ENCODE data around the gene PRICKLE4.

Gene PRICKLE4, protein sequence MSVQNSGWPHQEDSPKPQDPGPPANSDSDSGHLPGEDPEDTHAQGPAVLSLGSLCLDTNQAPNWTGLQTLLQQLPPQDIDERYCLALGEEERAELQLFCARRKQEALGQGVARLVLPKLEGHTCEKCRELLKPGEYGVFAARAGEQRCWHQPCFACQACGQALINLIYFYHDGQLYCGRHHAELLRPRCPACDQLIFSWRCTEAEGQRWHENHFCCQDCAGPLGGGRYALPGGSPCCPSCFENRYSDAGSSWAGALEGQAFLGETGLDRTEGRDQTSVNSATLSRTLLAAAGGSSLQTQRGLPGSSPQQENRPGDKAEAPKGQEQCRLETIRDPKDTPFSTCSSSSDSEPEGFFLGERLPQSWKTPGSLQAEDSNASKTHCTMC

DNA sequence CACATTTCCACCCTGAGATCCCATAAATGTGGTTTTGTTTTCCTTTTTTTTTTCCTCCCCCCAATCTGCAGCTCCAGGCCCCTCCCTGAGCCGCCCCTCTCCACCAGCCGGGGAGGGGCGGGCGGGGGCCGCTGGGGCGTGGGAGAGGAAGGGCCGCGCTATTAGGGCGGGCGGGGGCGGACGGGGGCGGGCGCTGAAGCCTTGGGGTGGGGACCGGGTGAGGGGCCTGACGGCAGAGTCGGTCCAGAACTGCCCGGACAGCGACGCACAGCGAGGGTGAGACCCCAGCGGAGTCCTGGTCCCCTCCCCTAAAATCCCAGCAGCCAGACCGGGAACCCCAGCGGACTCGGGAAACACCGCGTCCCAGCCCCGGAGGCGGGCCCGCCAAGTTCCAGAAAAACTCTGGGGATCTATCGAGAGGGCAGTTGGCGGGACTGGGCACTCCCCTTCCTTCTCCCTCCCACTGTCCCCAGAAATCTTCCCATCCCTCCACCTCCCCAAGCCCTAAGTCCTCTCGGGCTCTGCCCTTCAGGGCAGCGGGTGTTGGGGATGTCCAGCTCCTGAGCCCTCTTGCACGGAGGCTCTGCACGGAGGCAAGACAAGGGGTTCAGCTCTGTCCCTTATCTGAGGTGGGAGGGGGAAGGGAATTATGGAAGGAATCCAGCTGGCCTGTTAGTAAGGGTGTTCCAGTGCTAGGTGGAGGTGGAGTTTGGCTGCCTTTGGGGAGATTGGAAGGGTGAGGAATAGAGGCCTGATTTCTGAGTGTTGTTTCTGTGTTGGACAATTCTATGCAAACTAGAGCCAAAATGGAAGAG, at the start of gene PRICKLE4:
Gene PRICKLE4 (plus strand): TSS at position 232 of the 815 bp plus-strand sequence. CDS start 2,692 bp downstream, outside the sequence.
- Histone ChIP-seq H3K4me1 (ENCODE audit: control insufficient read depth, insufficient read depth, low read length) (peaks cover 14% of the 10 kb centered on the region), H3K36me3 (ENCODE audit: control insufficient read depth, insufficient read depth, low read length) (peaks cover 5% of the 10 kb centered on the region), H3K27me3 (ENCODE audit: control insufficient read depth, insufficient read depth, low read length) (no peaks in the 10 kb centered on the region), H3K27ac (ENCODE audit: low read depth, low read length) (peak within 1 kb of the TSS; percentile 81), H3K9ac (ENCODE audit: low read length) (no peak within 1 kb of the TSS), H3K4me3 (ENCODE audit: low read length) (peak within 1 kb of the TSS; percentile 80)

DNA sequence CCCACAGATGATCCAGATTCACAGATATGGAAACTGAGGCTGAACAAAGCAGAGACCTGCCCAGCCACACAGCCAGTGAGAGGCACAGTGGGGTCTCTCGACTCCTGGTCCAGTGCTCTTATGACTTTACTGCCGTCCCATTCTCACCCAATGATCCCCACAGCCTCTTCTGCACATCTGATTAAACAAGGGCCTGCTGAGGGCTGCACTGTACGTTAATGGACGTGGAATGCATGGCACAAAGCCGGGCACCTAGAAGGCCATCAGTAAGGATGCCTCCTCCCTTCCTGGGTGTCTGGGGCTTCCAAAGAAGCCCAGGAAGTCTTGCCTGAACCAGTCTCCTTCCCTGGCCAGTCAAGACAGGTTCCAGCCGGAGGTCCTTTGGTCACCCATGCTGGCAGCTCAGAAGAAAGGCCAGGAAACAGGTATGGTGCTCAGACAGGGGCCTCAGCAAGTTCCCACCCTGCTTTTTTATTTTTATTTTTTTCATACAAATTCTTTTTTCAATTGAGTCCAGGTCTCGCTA, 49.0 kb upstream of the PRICKLE4 start:
- peaks cover 16% of the 10 kb centered on the region for H3K4me1 ChIP-seq (ENCODE audit: control insufficient read depth, insufficient read depth, low read length)
- H3K36me3 ChIP-seq (ENCODE audit: control insufficient read depth, insufficient read depth, low read length): no peaks in the 10 kb centered on the region
- H3K27me3 ChIP-seq (ENCODE audit: control insufficient read depth, insufficient read depth, low read length): no peaks in the 10 kb centered on the region
- H3K4me3 ChIP-seq (ENCODE audit: low read length): no peak overlapping the region
- no peak overlapping the region for H3K9ac ChIP-seq (ENCODE audit: low read length)
- H3K27ac ChIP-seq (ENCODE audit: low read depth, low read length): no peak overlapping the region

DNA sequence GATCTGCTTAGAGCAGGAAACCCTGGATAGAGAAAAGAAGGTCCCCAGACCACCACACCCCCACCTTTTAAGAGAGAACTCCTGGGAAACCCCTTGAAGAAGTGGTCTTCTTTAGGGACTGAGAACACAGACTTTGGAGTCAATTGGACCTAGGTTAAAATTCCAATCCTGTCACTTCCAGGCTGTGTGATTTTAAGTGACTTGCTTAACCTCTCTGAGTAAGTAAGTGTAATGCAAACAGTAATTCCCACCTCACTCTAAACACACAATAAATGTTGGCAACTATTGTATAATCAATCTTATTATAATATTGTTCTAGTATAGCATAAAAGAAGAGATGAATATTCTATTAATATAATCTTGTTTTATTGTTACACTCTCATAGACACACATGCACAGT, 48.4 kb upstream of the PRICKLE4 start:
- Histone ChIP-seq H3K27me3 (ENCODE audit: control insufficient read depth, insufficient read depth, low read length) (no peaks in the 10 kb centered on the region), H3K4me1 (ENCODE audit: control insufficient read depth, insufficient read depth, low read length) (peaks cover 16% of the 10 kb centered on the region), H3K36me3 (ENCODE audit: control insufficient read depth, insufficient read depth, low read length) (no peaks in the 10 kb centered on the region), H3K4me3 (ENCODE audit: low read length) (no peak overlapping the region), H3K27ac (ENCODE audit: low read depth, low read length) (no peak overlapping the region), H3K9ac (ENCODE audit: low read length) (no peak overlapping the region)

DNA sequence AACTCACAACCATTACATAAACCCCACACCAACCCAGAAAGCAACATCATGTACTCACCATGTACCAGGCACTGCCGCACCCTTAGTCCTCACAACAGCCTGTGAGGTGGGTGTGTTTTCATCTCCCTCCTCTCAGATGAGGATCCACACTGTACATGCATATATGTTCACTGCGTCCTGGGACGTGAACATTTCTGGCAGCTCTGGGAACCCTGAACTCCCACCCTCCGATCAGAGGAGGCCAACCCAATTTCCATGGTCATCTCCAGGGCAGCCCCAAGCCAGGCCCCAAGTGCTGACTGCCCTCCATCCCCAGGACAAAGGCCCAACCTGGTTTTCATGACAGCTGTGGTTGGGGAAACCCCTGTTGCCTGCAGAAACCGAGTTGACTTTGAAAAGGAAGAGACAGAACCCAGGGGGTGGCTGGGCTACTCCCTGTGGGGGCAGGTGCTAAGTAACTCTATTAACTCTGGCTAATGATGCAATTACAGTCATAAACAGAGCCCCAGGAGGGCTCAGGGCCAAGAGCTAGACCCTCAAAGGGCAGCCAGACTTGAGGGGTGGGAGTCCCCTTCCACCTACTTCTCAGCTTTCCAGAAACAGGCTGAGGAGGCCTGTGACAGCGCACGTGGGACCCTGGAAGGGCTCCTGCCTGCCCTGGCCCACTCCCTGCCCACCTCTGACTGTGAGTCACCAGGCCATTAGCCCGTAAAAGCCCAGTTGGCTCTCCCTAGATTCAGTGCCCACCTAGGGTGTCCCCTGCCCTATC, 47.8 kb upstream of the PRICKLE4 start:
- H3K4me3 ChIP-seq (ENCODE audit: low read length): peak overlapping the region; percentile 79
- H3K27me3 ChIP-seq (ENCODE audit: control insufficient read depth, insufficient read depth, low read length): no peaks in the 10 kb centered on the region
- no peaks in the 10 kb centered on the region for H3K36me3 ChIP-seq (ENCODE audit: control insufficient read depth, insufficient read depth, low read length)
- H3K4me1 ChIP-seq (ENCODE audit: control insufficient read depth, insufficient read depth, low read length): peaks cover 16% of the 10 kb centered on the region
- H3K9ac ChIP-seq (ENCODE audit: low read length): peak overlapping the region; percentile 6
- H3K27ac ChIP-seq (ENCODE audit: low read depth, low read length): peak overlapping the region; percentile 94

DNA sequence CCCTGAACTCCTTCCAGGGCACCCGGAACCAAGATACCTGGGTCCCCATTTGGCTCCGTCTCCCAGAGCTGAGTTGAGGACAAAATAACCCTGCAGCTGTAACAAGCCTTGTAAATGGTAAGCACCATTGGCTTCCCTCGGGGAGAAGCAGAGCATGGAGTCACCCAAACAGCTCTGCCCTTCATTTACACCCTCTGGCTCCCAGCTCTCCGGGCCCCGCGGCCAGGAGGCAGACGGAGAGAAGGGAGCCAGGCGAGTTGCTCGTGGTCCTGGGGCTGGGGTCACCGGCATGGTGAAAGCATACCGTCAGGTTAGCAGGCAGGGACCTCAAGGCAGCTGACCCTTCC, 47.2 kb upstream of the PRICKLE4 start:
- peak overlapping the region; percentile 79 for H3K4me3 ChIP-seq (ENCODE audit: low read length)

DNA sequence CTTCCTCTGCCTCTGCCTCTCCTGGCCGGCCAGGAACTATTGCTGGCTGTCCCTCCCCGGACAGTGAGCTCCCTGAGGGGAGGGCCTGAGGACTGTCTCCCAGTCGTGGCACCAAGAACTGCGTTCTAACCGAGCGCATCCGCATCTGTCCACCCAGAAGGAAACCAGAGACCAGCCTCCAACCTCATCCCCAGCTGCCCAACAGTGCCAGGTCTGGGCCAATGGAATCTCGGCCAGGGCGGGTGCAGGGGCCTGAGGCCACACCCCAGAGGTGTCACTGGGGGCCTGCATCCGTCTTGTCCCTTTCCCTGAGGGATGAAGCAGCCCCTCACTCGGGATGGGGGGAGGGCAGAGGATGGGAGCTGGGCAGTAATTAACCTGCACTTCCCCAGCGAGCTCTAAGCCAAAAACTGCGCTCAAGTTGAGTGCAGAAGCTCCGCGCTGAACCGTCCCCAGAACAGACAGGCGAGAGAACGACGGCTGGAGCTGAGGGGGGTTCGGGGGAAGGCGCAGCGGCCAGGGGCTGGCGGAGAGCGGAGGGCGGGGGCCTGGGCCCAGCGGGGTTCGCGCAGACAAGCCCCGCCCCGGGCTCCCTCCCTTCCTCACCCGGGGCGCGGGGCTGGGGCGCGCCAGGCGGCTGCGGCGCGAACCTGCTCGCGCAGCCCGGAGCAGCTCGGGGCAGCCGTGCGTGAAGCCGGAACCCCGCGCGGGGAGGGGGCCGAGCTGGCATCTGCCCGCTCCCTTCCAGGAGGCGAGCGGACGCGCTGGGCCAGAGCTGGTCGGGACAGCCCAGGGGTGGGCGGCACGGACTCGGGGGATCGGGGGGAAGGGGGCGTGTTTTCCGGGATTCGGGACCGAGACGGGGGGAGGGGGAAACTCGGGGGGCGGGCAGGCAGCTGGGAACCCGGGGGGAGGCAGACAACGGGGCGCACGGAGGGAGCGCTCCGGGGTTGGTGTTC, 46.6 kb upstream of the PRICKLE4 start:
- H3K4me3 ChIP-seq (ENCODE audit: low read length): peak overlapping the region; percentile 79
- no peaks in the 10 kb centered on the region for H3K36me3 ChIP-seq (ENCODE audit: control insufficient read depth, insufficient read depth, low read length)
- H3K4me1 ChIP-seq (ENCODE audit: control insufficient read depth, insufficient read depth, low read length): peaks cover 16% of the 10 kb centered on the region
- H3K9ac ChIP-seq (ENCODE audit: low read length): peak overlapping the region; percentile 25
- H3K27me3 ChIP-seq (ENCODE audit: control insufficient read depth, insufficient read depth, low read length): no peaks in the 10 kb centered on the region
- H3K27ac ChIP-seq (ENCODE audit: low read depth, low read length): peak overlapping the region; percentile 94

More for the DNA sequence above, 47.2 kb upstream of the PRICKLE4 start:
- Histone ChIP-seq H3K36me3 (ENCODE audit: control insufficient read depth, insufficient read depth, low read length) (no peaks in the 10 kb centered on the region), H3K4me1 (ENCODE audit: control insufficient read depth, insufficient read depth, low read length) (peaks cover 16% of the 10 kb centered on the region), H3K27me3 (ENCODE audit: control insufficient read depth, insufficient read depth, low read length) (no peaks in the 10 kb centered on the region), H3K9ac (ENCODE audit: low read length) (peak overlapping the region; percentile 6), H3K27ac (ENCODE audit: low read depth, low read length) (peak overlapping the region; percentile 94)

DNA sequence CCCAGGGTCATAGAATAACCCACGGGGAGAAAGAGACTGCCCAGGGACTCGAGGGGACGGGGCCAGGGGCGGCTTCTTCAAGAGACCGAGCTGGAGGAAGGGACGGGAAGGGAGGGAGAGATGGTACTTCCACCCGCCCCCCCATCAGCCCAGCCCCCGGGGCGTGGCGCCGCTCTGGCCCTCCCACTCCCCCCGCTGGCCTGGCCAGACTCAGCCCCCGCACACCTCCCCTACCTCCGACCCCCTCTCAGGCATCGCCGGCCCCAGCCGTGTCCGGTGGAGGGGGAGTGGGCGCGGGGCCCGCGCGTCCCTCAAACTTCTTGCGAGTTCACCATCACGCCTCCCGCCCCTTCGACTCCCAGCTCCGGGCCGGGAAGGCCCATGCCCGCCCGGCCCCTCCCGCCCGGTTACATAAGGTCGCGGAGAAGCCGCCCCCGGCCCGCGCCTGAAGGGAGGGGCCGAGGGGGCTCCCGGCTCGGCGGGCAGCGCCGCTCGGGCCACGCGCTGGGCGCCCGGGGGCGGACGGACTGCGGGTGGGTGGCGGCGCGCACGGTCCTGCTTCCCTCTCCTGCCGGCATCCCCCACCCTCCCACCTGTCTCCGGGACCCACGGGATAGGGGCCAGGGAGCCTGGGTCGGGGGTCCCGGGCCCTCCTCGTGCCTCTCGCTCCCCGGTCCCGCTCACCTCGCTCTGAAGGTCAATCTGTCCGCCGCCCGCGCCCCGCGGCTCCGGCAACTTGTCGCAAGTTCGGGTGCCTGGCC, 45.7 kb upstream of the PRICKLE4 start:
- H3K4me1 ChIP-seq (ENCODE audit: control insufficient read depth, insufficient read depth, low read length): peaks cover 16% of the 10 kb centered on the region
- H3K36me3 ChIP-seq (ENCODE audit: control insufficient read depth, insufficient read depth, low read length): no peaks in the 10 kb centered on the region
- no peaks in the 10 kb centered on the region for H3K27me3 ChIP-seq (ENCODE audit: control insufficient read depth, insufficient read depth, low read length)
- H3K9ac ChIP-seq (ENCODE audit: low read length): peak overlapping the region; percentile 85
- peak overlapping the region; percentile 79 for H3K4me3 ChIP-seq (ENCODE audit: low read length)
- peak overlapping the region; percentile 94 for H3K27ac ChIP-seq (ENCODE audit: low read depth, low read length)

DNA sequence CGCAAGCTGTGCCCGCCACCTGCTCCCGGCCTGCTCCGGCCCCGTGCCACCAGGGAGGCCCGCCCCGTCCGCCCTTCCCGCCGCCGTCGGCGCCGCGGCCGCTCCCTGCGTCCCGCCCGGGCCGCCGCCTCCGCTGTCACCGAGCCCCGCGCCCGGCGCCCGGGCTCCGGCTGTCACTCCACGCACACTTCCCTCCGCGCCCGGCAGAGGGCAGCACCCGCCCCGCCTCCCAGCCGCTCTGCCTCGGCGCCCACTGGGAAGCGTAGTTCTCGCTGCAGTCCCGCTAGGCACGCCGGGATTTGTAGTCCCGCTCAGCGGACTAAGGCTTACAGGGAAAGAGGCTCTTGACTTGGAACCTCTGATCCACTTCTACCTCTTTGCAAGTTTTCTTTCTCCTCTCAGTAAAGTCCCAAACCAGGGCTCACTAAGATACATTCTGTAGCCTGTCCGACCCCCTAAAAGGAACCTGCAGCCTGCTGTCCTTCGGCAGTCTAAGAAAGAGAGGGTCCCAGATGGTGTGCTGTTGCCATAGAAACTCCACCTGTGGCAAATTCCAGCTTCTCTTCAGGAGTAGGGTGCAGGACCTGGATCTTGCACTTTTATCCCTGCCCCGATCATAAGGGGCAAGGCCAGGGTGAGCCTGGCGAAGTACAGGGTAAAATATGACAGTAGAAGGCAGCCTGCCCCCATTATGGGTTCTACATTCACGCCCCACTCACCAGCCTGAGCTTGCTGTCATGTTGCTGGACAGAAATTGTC, 45.0 kb upstream of the PRICKLE4 start, which contains the start of gene TFEB:
Gene TFEB (minus strand): TSS at position 182 of the 759 bp plus-strand sequence. CDS start 44,395 bp downstream, outside the sequence.
- Histone ChIP-seq H3K27ac (ENCODE audit: low read depth, low read length) (peak within 1 kb of the TSS; percentile 94), H3K36me3 (ENCODE audit: control insufficient read depth, insufficient read depth, low read length) (no peaks in the 10 kb centered on the region), H3K4me3 (ENCODE audit: low read length) (peak within 1 kb of the TSS; percentile 79), H3K9ac (ENCODE audit: low read length) (peak within 1 kb of the TSS; percentile 85), H3K4me1 (ENCODE audit: control insufficient read depth, insufficient read depth, low read length) (peaks cover 13% of the 10 kb centered on the region), H3K27me3 (ENCODE audit: control insufficient read depth, insufficient read depth, low read length) (no peaks in the 10 kb centered on the region)

DNA sequence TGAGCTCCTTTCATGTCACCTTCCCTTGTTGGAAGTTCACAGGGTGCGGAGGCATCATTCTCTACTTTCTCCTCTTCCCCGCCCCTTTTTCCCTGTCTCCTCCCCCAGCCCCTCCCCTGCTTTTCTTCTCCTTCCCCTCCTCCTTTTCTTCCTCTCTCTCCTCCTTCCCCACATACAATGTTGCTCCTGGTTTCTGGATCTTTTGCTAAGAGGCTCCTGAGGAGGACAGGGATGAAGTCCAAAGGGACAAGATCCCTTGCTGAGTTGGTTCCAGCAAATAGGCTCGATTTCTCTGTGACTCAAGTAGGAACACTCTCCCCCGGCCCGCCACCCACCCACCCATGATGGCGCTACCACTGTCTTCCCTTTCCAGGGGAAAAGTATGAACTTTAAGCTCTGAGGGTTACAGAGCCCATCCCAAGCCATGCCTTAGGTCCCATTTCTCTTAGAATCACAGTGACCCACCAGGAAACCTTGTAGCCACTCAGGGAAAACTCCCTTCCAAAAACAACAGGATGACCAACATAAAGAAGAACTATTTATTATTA, 44.3 kb upstream of the PRICKLE4 start:
- Histone ChIP-seq H3K4me1 (ENCODE audit: control insufficient read depth, insufficient read depth, low read length) (peaks cover 13% of the 10 kb centered on the region), H3K36me3 (ENCODE audit: control insufficient read depth, insufficient read depth, low read length) (no peaks in the 10 kb centered on the region), H3K9ac (ENCODE audit: low read length) (no peak overlapping the region), H3K4me3 (ENCODE audit: low read length) (peak overlapping the region; percentile 32), H3K27ac (ENCODE audit: low read depth, low read length) (no peak overlapping the region), H3K27me3 (ENCODE audit: control insufficient read depth, insufficient read depth, low read length) (no peaks in the 10 kb centered on the region)
